GM23338 (cell line): Measurements from ENCODE around the gene CUX1. TPM values are rescaled to one million over a fixed set of nuclear protein-coding genes. Genes with fewer than 3 reads are reported as not detected.

ENCODE experiments used
- ATAC-seq: fragments of 200-7000 bp; cut with Tn5 transposase; 3 replicates; pipeline ENCODE4 v1.9.1; 2020
- DNase-seq: peaks from one replicate; pipeline ENCODE4 v3.0.0-alpha.2; 2015; ENCODE audit warnings: low spot score
- H2AFZ ChIP-seq: fragments of 200-600 bp; sonication (generic); 2 replicates; pipeline ENCODE4 v1.8.0; 2016; ENCODE audit warnings: antibody characterized with exemption, mild to moderate bottlenecking, moderate library complexity
- H3F3A ChIP-seq: fragments of 200-600 bp; sonication (generic); replicated peaks from 2 replicates; pipeline ENCODE4 v1.8.0; 2017; ENCODE audit warnings: antibody characterized with exemption, mixed run types, low read depth
- H3K27ac ChIP-seq: fragments of 200-600 bp; sonication (generic); 2 replicates; pipeline ENCODE4 v1.6.1; 2016; ENCODE audit warnings: low read depth
- H3K27me3 ChIP-seq: fragments of 200-600 bp; sonication (generic); 2 replicates; pipeline ENCODE4 v1.8.0; 2016; ENCODE audit warnings: mild to moderate bottlenecking, mixed run types, moderate library complexity; ENCODE audit not compliant: insufficient read depth
- H3K36me3 ChIP-seq: fragments of 200-600 bp; sonication (generic); 2 replicates; pipeline ENCODE4 v1.8.0; 2016; ENCODE audit warnings: mild to moderate bottlenecking; ENCODE audit not compliant: insufficient read depth
- H3K4me1 ChIP-seq: fragments of 200-600 bp; sonication (generic); 2 replicates; pipeline ENCODE4 v1.8.0; 2016; ENCODE audit warnings: mild to moderate bottlenecking, moderate library complexity; ENCODE audit not compliant: insufficient read depth
- H3K4me2 ChIP-seq: fragments of 200-600 bp; sonication (generic); 2 replicates; pipeline ENCODE4 v1.7.1; 2017; ENCODE audit warnings: mixed run types
- H3K4me3 ChIP-seq: fragments of 200-600 bp; sonication (generic); 2 replicates; pipeline ENCODE4 v1.6.1; 2016; ENCODE audit warnings: mixed run types
- H3K79me2 ChIP-seq: fragments of 200-600 bp; sonication (generic); replicated peaks from 2 replicates; pipeline ENCODE4 v1.8.0; 2017; ENCODE audit warnings: mild to moderate bottlenecking; ENCODE audit not compliant: insufficient read depth
- H3K9me2 ChIP-seq: fragments of 200-600 bp; sonication (generic); 2 replicates; pipeline ENCODE4 v1.8.0; 2017; ENCODE audit not compliant: insufficient read depth
- H4K20me1 ChIP-seq: fragments of 200-600 bp; sonication (generic); replicated peaks from 2 replicates; pipeline ENCODE4 v1.8.0; 2017; ENCODE audit warnings: mild to moderate bottlenecking; ENCODE audit not compliant: insufficient read depth
- H3K27ac Mint-ChIP-seq: 2 replicates; pipeline ENCODE4 v1.8.0; 2020; ENCODE audit warnings: inconsistent platforms, mild to moderate bottlenecking, moderate library complexity, mixed read lengths
- H3K27me3 Mint-ChIP-seq: 3 replicates; pipeline ENCODE4 v1.8.0; 2022; ENCODE audit warnings: low read depth, mild to moderate bottlenecking, moderate library complexity, mixed read lengths, inconsistent platforms; ENCODE audit not compliant: insufficient read depth, poor library complexity
- H3K36me3 Mint-ChIP-seq: 3 replicates; pipeline ENCODE4 v1.8.0; 2021; ENCODE audit warnings: low read depth, mild to moderate bottlenecking, inconsistent platforms, moderate library complexity, mixed read lengths
- H3K4me1 Mint-ChIP-seq: 3 replicates; pipeline ENCODE4 v1.8.0; 2020; ENCODE audit warnings: mild to moderate bottlenecking, inconsistent platforms, mixed read lengths
- H3K4me3 Mint-ChIP-seq: 3 replicates; pipeline ENCODE4 v1.8.0; 2021; ENCODE audit warnings: moderate library complexity, mild to moderate bottlenecking, inconsistent platforms, mixed read lengths
- H3K9me3 Mint-ChIP-seq: 3 replicates; pipeline ENCODE4 v1.8.0; 2020; ENCODE audit warnings: moderate library complexity, mild to moderate bottlenecking, inconsistent platforms, mixed read lengths
- CREB1 ChIP-seq: fragments of 250-450 bp; sonication (Bioruptor Pico); IDR thresholded peaks from 2 replicates; pipeline ENCODE4 v1.5.0; 2020; ENCODE audit warnings: low read depth, mild to moderate bottlenecking, moderate library complexity
- JUNB ChIP-seq: IDR thresholded peaks from one replicate; pipeline ENCODE4 v1.6.1; 2016; ENCODE audit warnings: antibody characterized with exemption; ENCODE audit not compliant: unreplicated experiment
- ZNF331 ChIP-seq: fragments of 250-450 bp; sonication (Bioruptor Pico); IDR thresholded peaks from 2 replicates; pipeline ENCODE4 v1.5.0; 2020; ENCODE audit warnings: low read depth, mild to moderate bottlenecking, moderate library complexity
- polyA plus RNA-seq: library from polyadenylated mRNA; unstranded; fragments of >200 nt; fragmentation: Nextera tagmentation; extraction: Ambion mirVana; gene quantifications from 2 replicates; pipeline ENCODE4 v1.2.1, GENCODE V29; 2016
- total RNA-seq: library from RNA; depleted of rRNA; stranded (reverse); fragments of >200 nt; shearing (Covaris generic); gene quantifications from 2 replicates; pipeline ENCODE4 v1.2.3, GENCODE V29; 2014
- TF ChIP-seq, protein P1 (sequence below): IDR thresholded peaks from 2 replicates; pipeline ENCODE4 v1.6.1; 2016; ENCODE audit warnings: antibody characterized with exemption
- TF ChIP-seq, protein P2 (sequence below): fragments of 250-450 bp; sonication (Bioruptor Pico); IDR thresholded peaks from 2 replicates; pipeline ENCODE4 v1.5.0; 2020; ENCODE audit warnings: mild to moderate bottlenecking, moderate library complexity
- TF ChIP-seq, protein P3 (sequence below): IDR thresholded peaks from one replicate; pipeline ENCODE4 v1.6.1; 2018; ENCODE audit warnings: antibody characterized with exemption; ENCODE audit not compliant: unreplicated experiment
- TF ChIP-seq, protein P4 (sequence below), 2 experiments: fragments of 200-600 bp in 1 of 2; sonication (generic) in 1 of 2; conservative IDR thresholded peaks; 2 replicates each; pipeline versions ENCODE4 v1.5.1 to v1.6.1; 2016 to 2017; ENCODE audit warnings: antibody characterized with exemption in 2 of 2, low read depth in 2 of 2, mild to moderate bottlenecking in 2 of 2, moderate library complexity in 1 of 2

The CUX1 gene
- total and polyA plus RNA-seq, 2 experiments from 2014 or later, result 49.9 to 64.0 TPM

DNA sequence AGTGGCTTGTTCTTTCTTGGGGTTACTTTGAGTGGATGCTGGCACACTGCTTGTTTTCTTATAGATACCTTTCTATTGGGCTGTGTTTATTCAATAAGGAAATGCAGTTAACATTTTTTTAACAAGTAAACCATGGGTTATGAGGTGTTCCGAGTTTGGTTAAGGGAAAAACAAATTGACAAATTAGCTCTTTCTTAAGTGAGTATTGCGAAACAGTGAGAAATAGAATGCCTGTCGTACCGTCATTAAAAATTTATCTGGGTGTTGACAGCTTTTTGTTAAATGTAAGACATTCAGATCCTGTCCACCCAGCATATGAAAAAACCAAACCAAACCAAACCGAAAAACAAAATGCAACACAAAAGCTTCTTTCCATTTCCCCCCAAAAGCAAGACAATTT, 6.2 kb downstream of the CUX1 start:
- H3K79me2 ChIP-seq, result peaks cover 100% of the 10 kb centered on the region
- H3K4me3 ChIP-seq, result no peak overlapping the region
- TF ChIP-seq CREB1 (CRISPR knock-in tag), result no peak
- TF ChIP-seq, protein P1, sequence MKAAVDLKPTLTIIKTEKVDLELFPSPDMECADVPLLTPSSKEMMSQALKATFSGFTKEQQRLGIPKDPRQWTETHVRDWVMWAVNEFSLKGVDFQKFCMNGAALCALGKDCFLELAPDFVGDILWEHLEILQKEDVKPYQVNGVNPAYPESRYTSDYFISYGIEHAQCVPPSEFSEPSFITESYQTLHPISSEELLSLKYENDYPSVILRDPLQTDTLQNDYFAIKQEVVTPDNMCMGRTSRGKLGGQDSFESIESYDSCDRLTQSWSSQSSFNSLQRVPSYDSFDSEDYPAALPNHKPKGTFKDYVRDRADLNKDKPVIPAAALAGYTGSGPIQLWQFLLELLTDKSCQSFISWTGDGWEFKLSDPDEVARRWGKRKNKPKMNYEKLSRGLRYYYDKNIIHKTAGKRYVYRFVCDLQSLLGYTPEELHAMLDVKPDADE, result no peak
- TF ChIP-seq, protein P2, sequence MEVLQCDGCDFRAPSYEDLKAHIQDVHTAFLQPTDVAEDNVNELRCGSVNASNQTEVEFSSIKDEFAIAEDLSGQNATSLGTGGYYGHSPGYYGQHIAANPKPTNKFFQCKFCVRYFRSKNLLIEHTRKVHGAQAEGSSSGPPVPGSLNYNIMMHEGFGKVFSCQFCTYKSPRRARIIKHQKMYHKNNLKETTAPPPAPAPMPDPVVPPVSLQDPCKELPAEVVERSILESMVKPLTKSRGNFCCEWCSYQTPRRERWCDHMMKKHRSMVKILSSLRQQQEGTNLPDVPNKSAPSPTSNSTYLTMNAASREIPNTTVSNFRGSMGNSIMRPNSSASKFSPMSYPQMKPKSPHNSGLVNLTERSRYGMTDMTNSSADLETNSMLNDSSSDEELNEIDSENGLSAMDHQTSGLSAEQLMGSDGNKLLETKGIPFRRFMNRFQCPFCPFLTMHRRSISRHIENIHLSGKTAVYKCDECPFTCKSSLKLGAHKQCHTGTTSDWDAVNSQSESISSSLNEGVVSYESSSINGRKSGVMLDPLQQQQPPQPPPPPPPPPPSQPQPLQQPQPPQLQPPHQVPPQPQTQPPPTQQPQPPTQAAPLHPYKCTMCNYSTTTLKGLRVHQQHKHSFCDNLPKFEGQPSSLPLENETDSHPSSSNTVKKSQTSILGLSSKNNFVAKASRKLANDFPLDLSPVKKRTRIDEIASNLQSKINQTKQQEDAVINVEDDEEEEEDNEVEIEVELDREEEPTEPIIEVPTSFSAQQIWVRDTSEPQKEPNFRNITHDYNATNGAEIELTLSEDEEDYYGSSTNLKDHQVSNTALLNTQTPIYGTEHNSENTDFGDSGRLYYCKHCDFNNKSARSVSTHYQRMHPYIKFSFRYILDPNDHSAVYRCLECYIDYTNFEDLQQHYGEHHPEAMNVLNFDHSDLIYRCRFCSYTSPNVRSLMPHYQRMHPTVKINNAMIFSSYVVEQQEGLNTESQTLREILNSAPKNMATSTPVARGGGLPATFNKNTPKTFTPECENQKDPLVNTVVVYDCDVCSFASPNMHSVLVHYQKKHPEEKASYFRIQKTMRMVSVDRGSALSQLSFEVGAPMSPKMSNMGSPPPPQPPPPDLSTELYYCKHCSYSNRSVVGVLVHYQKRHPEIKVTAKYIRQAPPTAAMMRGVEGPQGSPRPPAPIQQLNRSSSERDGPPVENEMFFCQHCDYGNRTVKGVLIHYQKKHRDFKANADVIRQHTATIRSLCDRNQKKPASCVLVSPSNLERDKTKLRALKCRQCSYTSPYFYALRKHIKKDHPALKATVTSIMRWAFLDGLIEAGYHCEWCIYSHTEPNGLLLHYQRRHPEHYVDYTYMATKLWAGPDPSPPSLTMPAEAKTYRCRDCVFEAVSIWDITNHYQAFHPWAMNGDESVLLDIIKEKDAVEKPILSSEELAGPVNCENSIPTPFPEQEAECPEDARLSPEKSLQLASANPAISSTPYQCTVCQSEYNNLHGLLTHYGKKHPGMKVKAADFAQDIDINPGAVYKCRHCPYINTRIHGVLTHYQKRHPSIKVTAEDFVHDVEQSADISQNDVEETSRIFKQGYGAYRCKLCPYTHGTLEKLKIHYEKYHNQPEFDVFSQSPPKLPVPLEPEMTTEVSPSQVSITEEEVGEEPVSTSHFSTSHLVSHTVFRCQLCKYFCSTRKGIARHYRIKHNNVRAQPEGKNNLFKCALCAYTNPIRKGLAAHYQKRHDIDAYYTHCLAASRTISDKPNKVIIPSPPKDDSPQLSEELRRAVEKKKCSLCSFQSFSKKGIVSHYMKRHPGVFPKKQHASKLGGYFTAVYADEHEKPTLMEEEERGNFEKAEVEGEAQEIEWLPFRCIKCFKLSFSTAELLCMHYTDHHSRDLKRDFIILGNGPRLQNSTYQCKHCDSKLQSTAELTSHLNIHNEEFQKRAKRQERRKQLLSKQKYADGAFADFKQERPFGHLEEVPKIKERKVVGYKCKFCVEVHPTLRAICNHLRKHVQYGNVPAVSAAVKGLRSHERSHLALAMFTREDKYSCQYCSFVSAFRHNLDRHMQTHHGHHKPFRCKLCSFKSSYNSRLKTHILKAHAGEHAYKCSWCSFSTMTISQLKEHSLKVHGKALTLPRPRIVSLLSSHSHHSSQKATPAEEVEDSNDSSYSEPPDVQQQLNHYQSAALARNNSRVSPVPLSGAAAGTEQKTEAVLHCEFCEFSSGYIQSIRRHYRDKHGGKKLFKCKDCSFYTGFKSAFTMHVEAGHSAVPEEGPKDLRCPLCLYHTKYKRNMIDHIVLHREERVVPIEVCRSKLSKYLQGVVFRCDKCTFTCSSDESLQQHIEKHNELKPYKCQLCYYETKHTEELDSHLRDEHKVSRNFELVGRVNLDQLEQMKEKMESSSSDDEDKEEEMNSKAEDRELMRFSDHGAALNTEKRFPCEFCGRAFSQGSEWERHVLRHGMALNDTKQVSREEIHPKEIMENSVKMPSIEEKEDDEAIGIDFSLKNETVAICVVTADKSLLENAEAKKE (CRISPR knock-in tag), result no peak
- TF ChIP-seq ZNF331 (CRISPR knock-in tag), result no peak
- Mint-ChIP-seq H3K4me3 (no peak overlapping the region; the same call in 2 of the 3 replicates), H3K4me1 (peaks cover 84% of the 10 kb centered on the region), H3K9me3 (no peaks in the 10 kb centered on the region), H3K27ac (peak overlapping the region; percentile 83; the same call in 1 of the 2 replicates), H3K36me3 (peaks cover 7% of the 10 kb centered on the region; the same call in 2 of the 3 replicates), H3K27me3 (peaks cover 8% of the 10 kb centered on the region)
- H4K20me1 ChIP-seq, result peaks cover 90% of the 10 kb centered on the region
- H3K27ac ChIP-seq, result no peak overlapping the region
- H3K4me1 ChIP-seq, result peaks cover 86% of the 10 kb centered on the region
- no peak for ATAC-seq
- H3K27me3 ChIP-seq, result no peaks in the 10 kb centered on the region
- no peak overlapping the region for H3K4me2 ChIP-seq
- H3K36me3 ChIP-seq, result no peaks in the 10 kb centered on the region
- no peak for DNase-seq
- H3K9me2 ChIP-seq, result no peaks in the 10 kb centered on the region
- no peak overlapping the region for H2AFZ ChIP-seq
- H3F3A ChIP-seq, result 0 out of 2 replicates have a peak, but pooled peaks cover 3% of the 10 kb centered on the region

DNA sequence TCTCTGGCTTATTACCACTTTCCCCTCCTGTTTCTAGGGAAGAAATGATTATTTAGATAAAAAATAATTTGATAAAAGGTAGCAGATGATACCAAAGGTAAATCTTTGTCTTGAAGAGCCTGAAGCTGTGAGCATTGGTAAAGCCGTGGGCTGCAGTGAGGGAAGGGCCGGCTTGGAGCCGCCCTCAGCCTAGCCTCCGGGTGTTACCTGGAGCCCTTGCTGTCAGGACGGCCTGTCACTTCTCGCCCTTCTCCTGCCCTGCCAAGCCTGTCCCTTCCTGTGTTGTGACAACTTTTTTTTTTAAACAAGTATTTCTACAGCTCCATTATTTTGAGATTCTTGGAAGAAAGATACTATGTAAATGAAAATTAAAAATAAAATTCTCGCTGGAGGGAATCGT, 7.0 kb downstream of the CUX1 start:
- Histone ChIP-seq H3F3A (0 out of 2 replicates have a peak, but pooled peaks cover 3% of the 10 kb centered on the region), H3K79me2 (peaks cover 100% of the 10 kb centered on the region), H3K4me3 (no peak overlapping the region), H3K9me2 (no peaks in the 10 kb centered on the region), H3K4me1 (peaks cover 78% of the 10 kb centered on the region), H3K4me2 (no peak overlapping the region), H4K20me1 (peaks cover 84% of the 10 kb centered on the region), H3K36me3 (no peaks in the 10 kb centered on the region), H3K27ac (no peak overlapping the region), H3K27me3 (no peaks in the 10 kb centered on the region), H2AFZ (no peak overlapping the region)
- ATAC-seq (peak; percentile 28), DNase-seq (no peak)
- peaks cover 10% of the 10 kb centered on the region; the same call in 2 of the 3 replicates for H3K36me3 Mint-ChIP-seq
- peaks cover 85% of the 10 kb centered on the region for H3K4me1 Mint-ChIP-seq
- no peak overlapping the region for H3K27ac Mint-ChIP-seq
- H3K27me3 Mint-ChIP-seq, result peaks cover 8% of the 10 kb centered on the region
- no peak overlapping the region for H3K4me3 Mint-ChIP-seq
- no peaks in the 10 kb centered on the region for H3K9me3 Mint-ChIP-seq
- no peak for TF ChIP-seq JUNB
- TF ChIP-seq, protein P3, sequence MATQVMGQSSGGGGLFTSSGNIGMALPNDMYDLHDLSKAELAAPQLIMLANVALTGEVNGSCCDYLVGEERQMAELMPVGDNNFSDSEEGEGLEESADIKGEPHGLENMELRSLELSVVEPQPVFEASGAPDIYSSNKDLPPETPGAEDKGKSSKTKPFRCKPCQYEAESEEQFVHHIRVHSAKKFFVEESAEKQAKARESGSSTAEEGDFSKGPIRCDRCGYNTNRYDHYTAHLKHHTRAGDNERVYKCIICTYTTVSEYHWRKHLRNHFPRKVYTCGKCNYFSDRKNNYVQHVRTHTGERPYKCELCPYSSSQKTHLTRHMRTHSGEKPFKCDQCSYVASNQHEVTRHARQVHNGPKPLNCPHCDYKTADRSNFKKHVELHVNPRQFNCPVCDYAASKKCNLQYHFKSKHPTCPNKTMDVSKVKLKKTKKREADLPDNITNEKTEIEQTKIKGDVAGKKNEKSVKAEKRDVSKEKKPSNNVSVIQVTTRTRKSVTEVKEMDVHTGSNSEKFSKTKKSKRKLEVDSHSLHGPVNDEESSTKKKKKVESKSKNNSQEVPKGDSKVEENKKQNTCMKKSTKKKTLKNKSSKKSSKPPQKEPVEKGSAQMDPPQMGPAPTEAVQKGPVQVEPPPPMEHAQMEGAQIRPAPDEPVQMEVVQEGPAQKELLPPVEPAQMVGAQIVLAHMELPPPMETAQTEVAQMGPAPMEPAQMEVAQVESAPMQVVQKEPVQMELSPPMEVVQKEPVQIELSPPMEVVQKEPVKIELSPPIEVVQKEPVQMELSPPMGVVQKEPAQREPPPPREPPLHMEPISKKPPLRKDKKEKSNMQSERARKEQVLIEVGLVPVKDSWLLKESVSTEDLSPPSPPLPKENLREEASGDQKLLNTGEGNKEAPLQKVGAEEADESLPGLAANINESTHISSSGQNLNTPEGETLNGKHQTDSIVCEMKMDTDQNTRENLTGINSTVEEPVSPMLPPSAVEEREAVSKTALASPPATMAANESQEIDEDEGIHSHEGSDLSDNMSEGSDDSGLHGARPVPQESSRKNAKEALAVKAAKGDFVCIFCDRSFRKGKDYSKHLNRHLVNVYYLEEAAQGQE, result no peak
- TF ChIP-seq, protein P4, sequence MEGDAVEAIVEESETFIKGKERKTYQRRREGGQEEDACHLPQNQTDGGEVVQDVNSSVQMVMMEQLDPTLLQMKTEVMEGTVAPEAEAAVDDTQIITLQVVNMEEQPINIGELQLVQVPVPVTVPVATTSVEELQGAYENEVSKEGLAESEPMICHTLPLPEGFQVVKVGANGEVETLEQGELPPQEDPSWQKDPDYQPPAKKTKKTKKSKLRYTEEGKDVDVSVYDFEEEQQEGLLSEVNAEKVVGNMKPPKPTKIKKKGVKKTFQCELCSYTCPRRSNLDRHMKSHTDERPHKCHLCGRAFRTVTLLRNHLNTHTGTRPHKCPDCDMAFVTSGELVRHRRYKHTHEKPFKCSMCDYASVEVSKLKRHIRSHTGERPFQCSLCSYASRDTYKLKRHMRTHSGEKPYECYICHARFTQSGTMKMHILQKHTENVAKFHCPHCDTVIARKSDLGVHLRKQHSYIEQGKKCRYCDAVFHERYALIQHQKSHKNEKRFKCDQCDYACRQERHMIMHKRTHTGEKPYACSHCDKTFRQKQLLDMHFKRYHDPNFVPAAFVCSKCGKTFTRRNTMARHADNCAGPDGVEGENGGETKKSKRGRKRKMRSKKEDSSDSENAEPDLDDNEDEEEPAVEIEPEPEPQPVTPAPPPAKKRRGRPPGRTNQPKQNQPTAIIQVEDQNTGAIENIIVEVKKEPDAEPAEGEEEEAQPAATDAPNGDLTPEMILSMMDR (conservative IDR thresholded peaks at IDR 0.05; ENCODE audit: low read depth in 2 of 2), result no peak
- TF ChIP-seq, protein P1, result no peak
